ENCODE results near the gene CSTF2T. TPM values are rescaled to one million over a fixed set of nuclear protein-coding genes. Genes with fewer than 3 reads are reported as not detected.

CSTF2T gene
- total RNA-seq, 4 donors from 2014 or later: 11.9 to 17.3 (median 16.2) TPM

GRCh38 chr10:51716981-51717380 is 17.6 kb upstream of the CSTF2T start:
- Histone ChIP-seq H3K36me3 (no peaks in the 10 kb centered on the region), H3K27ac (no peak overlapping the region), H3K9me3 (no peaks in the 10 kb centered on the region), H3K4me3 (no peak overlapping the region), H3K27me3 (no peaks in the 10 kb centered on the region), H3K4me1 (no peaks in the 10 kb centered on the region)
- no peak for DNase-seq
- no peak for TF ChIP-seq POLR2A (IDR thresholded peaks at IDR 0.05)
- no peak for TF ChIP-seq CTCF (IDR thresholded peaks at IDR 0.05)

- TF ChIP-seq POLR2A (IDR thresholded peaks at IDR 0.05): no peak
- no peak for TF ChIP-seq CTCF (IDR thresholded peaks at IDR 0.05)
- DNase-seq: no peak
- Histone ChIP-seq H3K4me1 (no peaks in the 10 kb centered on the region), H3K27me3 (no peaks in the 10 kb centered on the region), H3K9me3 (no peaks in the 10 kb centered on the region), H3K27ac (no peak overlapping the region), H3K4me3 (no peak overlapping the region), H3K36me3 (no peaks in the 10 kb centered on the region)
These were observed 12.1 kb upstream of the CSTF2T start for GRCh38 chr10:51711519-51711891.

GRCh38 chr10:51709324-51709972 is 10.1 kb upstream of the CSTF2T start:
- Histone ChIP-seq H3K36me3 (no peaks in the 10 kb centered on the region), H3K27ac (no peak overlapping the region), H3K4me1 (no peaks in the 10 kb centered on the region), H3K27me3 (no peaks in the 10 kb centered on the region), H3K9me3 (no peaks in the 10 kb centered on the region), H3K4me3 (no peak overlapping the region)
- no peak for TF ChIP-seq POLR2A (IDR thresholded peaks at IDR 0.05)
- TF ChIP-seq CTCF (IDR thresholded peaks at IDR 0.05): no peak
- no peak for DNase-seq

GRCh38 chr10:51708609-51709008 is 9.2 kb upstream of the CSTF2T start:
- H3K4me1 ChIP-seq: no peaks in the 10 kb centered on the region
- H3K4me3 ChIP-seq: no peak overlapping the region
- peak overlapping the region in 2 of 4 donors; percentile 29 to 52 for H3K27ac ChIP-seq
- no peak for TF ChIP-seq CTCF (IDR thresholded peaks at IDR 0.05)
- TF ChIP-seq POLR2A (IDR thresholded peaks at IDR 0.05): no peak
- no peaks in the 10 kb centered on the region for H3K9me3 ChIP-seq
- H3K36me3 ChIP-seq: no peaks in the 10 kb centered on the region
- no peaks in the 10 kb centered on the region for H3K27me3 ChIP-seq
- DNase-seq: no peak

- DNase-seq: no peak
- H3K27ac ChIP-seq: peak overlapping the region in 2 of 4 donors; percentile 29 to 52
- TF ChIP-seq CTCF (IDR thresholded peaks at IDR 0.05) (no peak), POLR2A (IDR thresholded peaks at IDR 0.05) (no peak)
These were observed 8.5 kb upstream of the CSTF2T start for GRCh38 chr10:51707821-51708424.

More at GRCh38 chr10:51707821-51708424, 8.5 kb upstream of the CSTF2T start:
- Histone ChIP-seq H3K4me3 (no peak overlapping the region), H3K27me3 (no peaks in the 10 kb centered on the region), H3K9me3 (no peaks in the 10 kb centered on the region), H3K36me3 (no peaks in the 10 kb centered on the region), H3K4me1 (no peaks in the 10 kb centered on the region)
